Measurements from ENCODE around the gene FMN1. TPM values are rescaled to one million over a fixed set of nuclear protein-coding genes. Genes with fewer than 3 reads are reported as not detected.

Gene FMN1
- total RNA-seq, 2 donors from 2014 or later, result 1.1 to 4.5 TPM

DNA sequence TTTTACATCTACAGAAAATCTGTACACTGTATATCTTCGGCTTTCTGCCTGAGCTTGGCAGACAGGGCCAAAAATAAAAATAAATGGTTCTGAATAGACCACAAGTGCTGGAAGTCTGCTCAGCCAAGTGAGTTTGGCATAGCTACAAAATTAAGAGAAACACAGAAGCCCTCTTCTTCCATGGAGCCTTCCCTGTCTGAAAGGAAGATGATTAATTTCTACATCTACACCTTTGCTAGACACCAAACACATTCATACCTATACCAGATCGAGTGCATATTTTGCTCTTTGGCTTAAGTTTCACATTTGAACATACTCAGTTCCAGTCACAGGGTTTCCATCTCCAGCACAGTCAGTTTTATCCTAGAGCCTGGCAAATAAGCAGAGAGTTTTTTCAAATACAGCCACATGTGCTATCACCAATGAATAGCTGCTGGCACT, 252.1 kb downstream of the FMN1 start:
- Mint-ChIP-seq H3K36me3 (no peaks in the 10 kb centered on the region), H3K9me3 (no peaks in the 10 kb centered on the region), H3K27ac (no peak overlapping the region)
- DNase-seq (ENCODE audit: low spot score in 2 of 2), result no peak
- ATAC-seq, result peak; percentile 24 to 95

DNA sequence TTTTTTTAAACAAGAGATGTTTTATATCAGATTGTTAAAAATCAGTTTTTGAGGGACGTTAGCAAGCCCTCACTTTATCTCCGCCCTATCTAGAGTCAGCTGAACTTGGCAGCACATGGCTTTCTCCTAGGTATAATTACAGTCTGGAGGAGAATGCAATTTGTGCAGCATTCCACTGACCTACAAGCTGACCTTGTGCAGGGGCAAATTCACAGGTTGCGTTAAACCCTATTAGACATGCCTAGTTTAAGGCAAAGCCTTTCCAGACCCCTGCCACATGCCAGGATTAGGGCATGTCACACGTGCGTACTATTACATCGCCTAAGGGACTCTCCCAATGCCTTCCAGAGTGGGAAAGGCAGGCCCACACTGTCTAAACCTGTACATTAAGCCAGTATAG, 252.7 kb downstream of the FMN1 start:
- Mint-ChIP-seq H3K36me3 (no peaks in the 10 kb centered on the region), H3K9me3 (no peaks in the 10 kb centered on the region), H3K27ac (no peak overlapping the region)
- DNase-seq (ENCODE audit: low spot score in 2 of 2) (no peak), ATAC-seq (no peak)

GRCh38 chr15:32936976-32937375, 257.5 kb downstream of the FMN1 start:
- no peak for ATAC-seq
- Mint-ChIP-seq H3K9me3 (peaks cover 9 to 10% of the 10 kb centered on the region in 2 donors), H3K36me3 (peaks cover 0 to 14% of the 10 kb centered on the region in 2 donors), H3K27ac (peak overlapping the region in 1 of 2 donors; percentile 36)
- no peak for DNase-seq (ENCODE audit: low spot score in 2 of 2)

DNA sequence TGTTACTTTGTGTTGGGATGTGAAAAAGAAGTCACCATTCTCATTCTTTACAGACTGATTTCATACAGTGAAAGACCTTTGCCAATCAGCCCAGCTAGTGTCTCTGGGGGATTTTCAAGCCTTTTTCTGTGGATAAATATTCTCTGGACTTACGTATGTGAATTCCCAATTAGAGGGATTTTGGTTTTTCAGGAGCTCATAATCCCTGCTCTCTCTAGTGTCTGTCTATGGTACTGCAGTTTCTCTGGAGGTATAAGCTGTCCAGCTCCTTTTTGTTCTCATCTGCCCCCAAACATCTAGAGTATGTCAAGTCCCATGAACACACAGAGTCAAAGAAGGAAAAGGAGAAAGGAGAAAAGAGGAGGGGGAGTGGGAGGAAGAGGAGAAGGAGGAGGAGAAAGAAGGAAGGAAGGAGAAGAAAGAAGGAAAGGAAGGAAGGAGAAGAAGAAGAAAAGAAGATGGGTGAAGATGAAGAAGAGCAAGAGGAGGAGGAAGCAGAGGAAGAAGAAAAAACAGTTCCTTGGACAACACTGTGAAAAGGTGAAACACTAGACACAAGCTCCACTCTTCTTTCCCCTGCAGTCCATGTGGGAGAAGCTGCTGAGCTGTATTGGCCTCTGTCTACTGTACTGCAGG, 258.1 kb downstream of the FMN1 start:
- DNase-seq (ENCODE audit: low spot score in 2 of 2), result no peak
- ATAC-seq, result no peak
- Mint-ChIP-seq H3K27ac (peak overlapping the region in 1 of 2 donors; percentile 36), H3K36me3 (peaks cover 0 to 14% of the 10 kb centered on the region in 2 donors), H3K9me3 (peaks cover 9 to 10% of the 10 kb centered on the region in 2 donors)

DNA sequence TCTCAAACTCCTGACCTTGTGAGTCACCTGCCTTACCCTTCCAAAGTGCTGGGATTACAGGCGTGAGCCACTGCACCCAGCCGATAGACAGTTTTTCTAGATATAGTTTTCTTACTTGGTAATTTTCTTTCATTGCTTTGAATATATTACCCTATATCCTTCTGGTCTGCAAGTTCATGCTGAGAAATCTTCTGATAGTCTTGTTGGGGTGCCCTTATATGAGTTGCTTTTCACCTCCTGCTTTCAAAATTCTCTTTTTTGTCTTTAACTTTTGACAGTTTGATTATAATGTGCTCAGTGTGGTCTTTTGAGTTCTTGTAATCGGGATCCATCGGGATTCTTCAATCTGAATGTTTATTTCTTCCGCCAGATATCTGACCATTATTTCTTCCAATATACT, 259.4 kb downstream of the FMN1 start:
- Mint-ChIP-seq H3K27ac (no peak overlapping the region), H3K36me3 (peaks cover 0 to 14% of the 10 kb centered on the region in 2 donors), H3K9me3 (peaks cover 9 to 10% of the 10 kb centered on the region in 2 donors)
- ATAC-seq (no peak), DNase-seq (ENCODE audit: low spot score in 2 of 2) (no peak)

DNA sequence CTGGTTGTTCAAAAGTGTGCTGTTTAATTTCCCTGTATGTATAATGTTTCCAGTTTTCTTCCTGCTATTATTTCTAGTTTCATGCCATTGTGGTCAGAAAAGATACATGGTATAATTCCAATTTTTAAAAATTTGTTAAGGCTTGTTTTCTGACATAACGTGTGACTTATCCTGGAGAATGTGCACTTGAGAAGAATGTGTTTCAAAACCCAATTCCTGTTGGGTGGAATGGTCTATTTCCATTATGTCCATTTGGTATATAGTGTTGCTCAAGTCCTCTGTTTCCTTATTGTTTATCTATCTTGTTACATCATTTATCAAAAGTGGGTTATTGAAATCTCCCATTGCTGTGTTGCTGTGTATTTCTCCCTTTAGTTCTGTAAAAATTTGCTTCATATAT, 261.3 kb downstream of the FMN1 start:
- Mint-ChIP-seq H3K27ac (no peak overlapping the region), H3K36me3 (peaks cover 0 to 14% of the 10 kb centered on the region in 2 donors), H3K9me3 (peaks cover 9 to 10% of the 10 kb centered on the region in 2 donors)
- no peak for ATAC-seq
- DNase-seq (ENCODE audit: low spot score in 2 of 2), result no peak

DNA sequence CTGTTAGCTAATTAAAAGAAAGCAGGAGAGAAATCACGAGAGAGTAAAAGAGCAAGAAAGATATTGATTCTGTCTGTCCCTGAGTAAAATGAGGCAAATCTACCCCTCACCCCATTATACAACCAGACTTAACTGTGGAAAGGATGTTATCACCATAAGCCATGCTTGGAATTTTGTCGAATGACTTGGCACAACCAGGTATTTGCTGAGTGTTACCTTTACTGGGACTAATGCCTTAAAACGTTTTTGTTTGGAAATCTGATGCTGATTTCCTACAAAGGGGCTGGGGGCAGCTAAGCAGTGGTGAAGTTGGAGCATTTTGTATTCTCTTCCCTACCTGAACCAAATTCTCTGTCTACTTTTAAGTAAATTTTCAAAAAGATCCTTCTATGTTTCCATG, 265.6 kb downstream of the FMN1 start:
- Mint-ChIP-seq H3K9me3 (no peaks in the 10 kb centered on the region), H3K36me3 (no peaks in the 10 kb centered on the region), H3K27ac (no peak overlapping the region)
- DNase-seq (ENCODE audit: low spot score in 2 of 2) (no peak), ATAC-seq (no peak)

DNA sequence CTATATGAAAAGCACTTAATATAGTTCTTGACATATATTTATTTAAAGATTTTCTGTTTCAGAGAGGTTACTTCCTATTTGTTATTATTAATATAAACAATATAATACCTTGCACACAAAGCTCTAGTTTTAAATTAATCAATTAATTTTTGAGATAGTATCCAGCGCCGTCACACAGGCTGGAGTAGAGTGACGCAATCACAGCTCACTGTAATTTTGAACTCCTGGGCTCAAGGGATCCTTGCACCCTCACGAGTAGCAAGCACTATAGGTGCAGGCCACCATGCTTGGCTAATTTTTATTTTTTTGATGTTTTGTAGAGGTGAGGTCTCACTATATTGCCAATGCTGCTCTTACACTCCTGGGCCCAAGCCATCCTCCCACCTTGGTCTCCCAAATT, 267.4 kb downstream of the FMN1 start:
- Mint-ChIP-seq H3K27ac (no peak overlapping the region), H3K36me3 (no peaks in the 10 kb centered on the region), H3K9me3 (no peaks in the 10 kb centered on the region)
- ATAC-seq (no peak), DNase-seq (ENCODE audit: low spot score in 2 of 2) (no peak)

DNA sequence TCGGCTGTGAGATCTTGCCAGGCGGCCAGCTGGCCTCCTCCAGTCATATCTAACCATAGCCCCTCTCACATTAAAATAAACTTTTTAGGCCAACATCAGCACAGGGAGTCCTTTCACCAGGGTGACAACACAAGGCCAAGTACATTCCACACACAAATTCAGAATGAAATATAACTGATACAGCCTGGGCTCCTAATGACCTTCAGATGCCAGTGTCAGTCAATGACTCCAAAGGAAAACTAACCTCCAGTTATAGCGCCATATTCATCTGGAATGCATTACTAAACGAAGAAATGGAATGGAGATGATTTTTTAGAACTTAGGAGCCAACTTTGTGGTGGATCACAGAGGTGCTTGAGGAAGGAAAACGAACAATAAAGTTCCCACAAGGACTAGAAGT, 271.3 kb downstream of the FMN1 start:
- Mint-ChIP-seq H3K9me3 (no peaks in the 10 kb centered on the region), H3K36me3 (no peaks in the 10 kb centered on the region), H3K27ac (no peak overlapping the region)
- no peak for ATAC-seq
- DNase-seq (ENCODE audit: low spot score in 2 of 2), result no peak

DNA sequence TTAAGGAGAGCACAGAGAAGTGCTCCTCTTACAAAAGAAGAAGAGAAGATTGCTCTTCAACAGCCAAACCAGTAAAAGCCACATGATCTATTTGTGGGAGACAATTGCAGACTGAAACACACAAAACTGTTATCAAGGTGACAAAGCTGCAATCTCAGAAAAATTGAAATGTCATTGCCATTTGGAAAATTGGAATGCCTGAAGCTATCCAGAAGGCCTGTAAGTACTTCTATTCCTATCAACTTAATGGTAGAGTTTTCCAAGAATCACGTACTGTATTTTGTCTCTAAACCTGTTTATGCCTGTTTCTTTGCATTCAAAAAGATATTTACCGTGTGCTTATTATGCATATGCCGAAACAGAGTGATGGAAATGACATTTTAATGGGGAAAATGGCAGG, 272.0 kb downstream of the FMN1 start:
- ATAC-seq, result no peak
- H3K36me3 Mint-ChIP-seq, result no peaks in the 10 kb centered on the region

DNA sequence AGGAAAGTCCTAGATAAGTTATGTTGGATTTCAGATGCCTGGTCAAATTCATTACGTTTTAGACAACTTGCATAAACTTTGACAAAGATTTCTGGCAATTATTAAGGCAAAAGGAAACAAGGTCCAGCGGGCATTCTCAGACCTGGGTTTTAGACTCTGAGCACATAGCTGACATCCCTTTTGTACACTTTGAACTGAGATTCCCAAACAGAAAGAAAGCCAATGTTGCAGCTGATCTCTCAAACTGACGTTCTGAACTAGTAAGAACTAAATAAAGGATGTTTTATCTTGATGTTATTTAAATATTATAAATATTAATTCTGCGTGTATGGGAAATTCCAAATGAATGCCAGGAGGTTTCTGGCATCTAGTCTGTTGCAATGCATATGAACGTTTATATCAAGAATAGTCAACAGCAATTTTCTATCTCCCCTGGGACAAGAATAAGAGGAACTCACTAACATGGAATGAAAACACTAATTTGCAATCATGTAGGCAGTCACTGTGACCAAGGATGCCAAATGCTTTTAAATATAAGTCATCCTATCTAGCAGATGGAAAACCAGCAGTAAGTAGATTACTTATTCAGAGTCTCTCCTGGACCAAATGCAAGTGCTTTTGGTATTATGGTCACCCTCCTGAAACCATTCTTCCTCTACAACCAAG, 274.6 kb downstream of the FMN1 start:
- DNase-seq (ENCODE audit: low spot score in 2 of 2) (no peak), ATAC-seq (no peak)
- no peaks in the 10 kb centered on the region for H3K36me3 Mint-ChIP-seq
- no peaks in the 10 kb centered on the region for H3K9me3 Mint-ChIP-seq
- no peak overlapping the region for H3K27ac Mint-ChIP-seq

More for the DNA sequence above, 272.0 kb downstream of the FMN1 start:
- no peak overlapping the region for H3K27ac Mint-ChIP-seq
- no peaks in the 10 kb centered on the region for H3K9me3 Mint-ChIP-seq
- no peak for DNase-seq (ENCODE audit: low spot score in 2 of 2)

DNA sequence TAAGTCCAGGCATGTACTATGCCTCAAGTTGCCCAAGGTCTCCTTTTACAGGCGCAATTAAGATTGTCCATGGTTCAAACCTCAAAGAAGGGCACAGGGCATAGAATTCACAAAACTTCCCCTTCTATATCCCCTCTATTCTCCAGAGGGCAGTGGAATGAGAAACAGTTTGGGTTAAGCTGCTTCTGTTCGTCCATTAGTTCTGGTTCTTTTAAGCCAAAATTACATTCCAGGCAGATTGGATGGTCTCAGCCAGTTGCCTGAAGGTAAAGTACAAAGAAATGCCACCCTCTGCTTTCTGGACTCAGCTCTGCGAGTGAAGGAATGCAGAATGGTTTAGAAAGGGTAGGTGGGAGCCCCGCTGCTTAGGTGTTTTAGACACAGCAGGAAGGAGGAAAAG, 276.0 kb downstream of the FMN1 start:
- Mint-ChIP-seq H3K27ac (no peak overlapping the region), H3K36me3 (no peaks in the 10 kb centered on the region), H3K9me3 (no peaks in the 10 kb centered on the region)
- ATAC-seq, result no peak
- no peak for DNase-seq (ENCODE audit: low spot score in 2 of 2)

GRCh38 chr15:32910839-32911238, 283.7 kb downstream of the FMN1 start:
- Mint-ChIP-seq H3K9me3 (no peaks in the 10 kb centered on the region), H3K27ac (no peak overlapping the region), H3K36me3 (no peaks in the 10 kb centered on the region)
- DNase-seq (ENCODE audit: low spot score in 2 of 2), result no peak
- ATAC-seq, result no peak

- no peaks in the 10 kb centered on the region for H3K36me3 Mint-ChIP-seq
- H3K9me3 Mint-ChIP-seq, result no peaks in the 10 kb centered on the region
- no peak for DNase-seq (ENCODE audit: low spot score in 2 of 2)
- no peak for ATAC-seq
- H3K27ac Mint-ChIP-seq, result no peak overlapping the region
Observed at GRCh38 chr15:32909431-32909830, 285.1 kb downstream of the FMN1 start.

DNA sequence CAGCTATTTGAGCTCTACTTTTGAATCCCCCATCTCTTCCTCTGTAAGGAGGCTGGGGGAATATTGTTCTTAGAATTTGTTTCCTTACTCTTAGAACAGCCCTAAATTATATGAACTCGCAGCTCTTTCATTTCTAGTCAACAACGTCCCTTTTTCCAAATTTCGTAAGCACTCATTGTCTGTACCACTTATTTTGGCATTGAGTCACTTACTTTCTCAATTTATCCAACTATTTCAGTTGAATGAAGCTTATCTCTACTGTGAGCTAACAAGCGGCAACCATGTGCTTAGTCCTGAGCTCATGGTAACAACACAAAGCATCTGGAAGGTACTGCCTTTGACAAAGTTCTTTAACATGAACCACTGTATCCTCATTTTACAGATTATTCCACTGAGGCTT, 285.6 kb downstream of the FMN1 start:
- Mint-ChIP-seq H3K9me3 (no peaks in the 10 kb centered on the region), H3K36me3 (no peaks in the 10 kb centered on the region), H3K27ac (no peak overlapping the region)
- ATAC-seq (no peak), DNase-seq (ENCODE audit: low spot score in 2 of 2) (no peak)

DNA sequence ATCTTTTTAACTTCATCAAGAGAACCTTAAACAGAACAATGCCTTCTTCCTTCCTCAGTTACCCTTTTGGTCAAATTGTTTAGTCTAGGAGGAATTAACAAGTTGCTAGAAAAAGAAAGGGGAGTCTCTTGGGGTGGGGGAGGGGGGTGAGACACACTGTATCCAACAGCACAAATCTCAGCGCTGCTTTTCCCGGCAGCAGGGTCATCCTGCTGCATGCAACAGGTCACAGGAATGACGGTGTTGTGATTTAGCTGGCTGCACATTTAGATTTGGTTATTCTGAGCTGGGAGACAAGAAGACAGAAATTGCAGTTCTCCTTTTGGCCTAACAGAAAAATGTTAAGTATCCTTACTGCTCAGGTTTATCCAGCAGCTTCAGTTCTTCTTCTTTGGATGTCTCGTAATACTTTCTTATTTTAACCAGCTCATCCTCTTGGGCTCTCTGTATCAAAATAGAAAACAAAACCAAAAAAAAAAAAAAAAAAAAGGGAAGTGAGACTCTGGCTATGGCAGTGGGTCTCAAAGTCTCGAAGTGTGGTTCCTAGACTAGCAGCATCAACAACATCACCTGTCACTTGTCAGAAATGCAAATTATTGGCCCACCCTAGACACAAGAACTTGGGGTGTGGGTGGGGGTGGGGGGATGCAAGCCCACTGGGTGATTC, 286.2 kb downstream of the FMN1 start:
- DNase-seq (ENCODE audit: low spot score in 2 of 2), result no peak
- ATAC-seq, result no peak
- Mint-ChIP-seq H3K36me3 (no peaks in the 10 kb centered on the region), H3K27ac (no peak overlapping the region), H3K9me3 (no peaks in the 10 kb centered on the region)

- H3K36me3 Mint-ChIP-seq, result no peaks in the 10 kb centered on the region
- DNase-seq (ENCODE audit: low spot score in 2 of 2), result no peak
- H3K27ac Mint-ChIP-seq, result no peak overlapping the region
- ATAC-seq, result no peak
- H3K9me3 Mint-ChIP-seq, result no peaks in the 10 kb centered on the region
Observed at GRCh38 chr15:32905481-32905880, 289.0 kb downstream of the FMN1 start.

- H3K9me3 Mint-ChIP-seq, result no peaks in the 10 kb centered on the region
- ATAC-seq, result no peak
Observed at GRCh38 chr15:32904448-32904847, 290.1 kb downstream of the FMN1 start.

More at GRCh38 chr15:32904448-32904847, 290.1 kb downstream of the FMN1 start:
- no peak for DNase-seq (ENCODE audit: low spot score in 2 of 2)
- Mint-ChIP-seq H3K36me3 (no peaks in the 10 kb centered on the region), H3K27ac (peak overlapping the region in 1 of 2 donors; percentile 4)

Measured in activated naive CD4-positive, alpha-beta T cell treated with anti-CD3 and anti-CD28 coated beads, Interleukin-2, amount 50 U/mL, for 72 hours (primary cell).